Aorta (tissue), 5 donors: ENCODE results near the gene HGFAC. TPM values are rescaled to one million over a fixed set of nuclear protein-coding genes. Genes with fewer than 3 reads are reported as not detected.
"Not testable (repeated sequence)": the region's sequence is repeated elsewhere in the genome, so short reads cannot be mapped to it uniquely, and the experiment has no call there.

Experiments
- ATAC-seq: fragments of 200-7000 bp; cut with Tn5 transposase; one replicate; pipeline ENCODE4 v1.9.1; 2022; ENCODE audit warnings: moderate library complexity; ENCODE audit not compliant: low FRiP score
- DNase-seq, 2 donors: peaks; one replicate each; pipeline ENCODE4 v3.0.0-alpha.2; 2020
- H3K27ac ChIP-seq, 2 donors: one replicate each; pipeline ENCODE4 v1.5.1; 2013; ENCODE audit warnings: low read length in 2 of 2, mild to moderate bottlenecking in 2 of 2, moderate library complexity in 2 of 2, control low read depth in 1 of 2, inconsistent platforms in 1 of 2, low read depth in 1 of 2
- H3K27me3 ChIP-seq, 2 donors: one replicate each; pipeline ENCODE4 v1.6.1; 2013; ENCODE audit warnings: control low read depth in 1 of 2, low read length in 1 of 2, mild to moderate bottlenecking in 1 of 2, moderate library complexity in 1 of 2; ENCODE audit not compliant: insufficient read depth in 2 of 2, control insufficient read depth in 1 of 2
- H3K36me3 ChIP-seq, 2 donors: one replicate each; pipeline ENCODE4 v1.6.1; 2013; ENCODE audit warnings: control low read depth in 1 of 2, low read length in 1 of 2, mild to moderate bottlenecking in 1 of 2; ENCODE audit not compliant: insufficient read depth in 2 of 2, control insufficient read depth in 1 of 2
- H3K4me1 ChIP-seq, 2 donors: one replicate each; pipeline ENCODE4 v1.6.1; 2013; ENCODE audit warnings: low read length in 2 of 2, control low read depth in 1 of 2, mild to moderate bottlenecking in 1 of 2, moderate library complexity in 1 of 2; ENCODE audit not compliant: insufficient read depth in 2 of 2, control insufficient read depth in 1 of 2
- H3K4me3 ChIP-seq, 2 donors: one replicate each; pipeline ENCODE4 v1.5.1; 2013; ENCODE audit warnings: low read length in 2 of 2, control low read depth in 1 of 2, mild to moderate bottlenecking in 1 of 2
- H3K9me3 ChIP-seq: one replicate; pipeline ENCODE4 v1.6.1; 2013; ENCODE audit warnings: mild to moderate bottlenecking, low read length; ENCODE audit not compliant: control insufficient read depth
- WGBS, 2 donors: extraction: QIAGEN DNeasy Blood & Tissue Kit; methylation state at CpG; one replicate each; pipeline ENCODE4 v1.1.7; 2013; 5-methylcytosine and 5-hydroxymethylcytosine counted together
- intact Hi-C, 2 donors: fragments of 100-400 bp; cut with DNase I; formaldehyde crosslinking; loops; one replicate each; pipeline versions ENCODE4 v1.14.2 to v1.15.0; 2022
- polyA plus RNA-seq, 2 donors: library from polyadenylated mRNA; stranded (reverse); fragments of 200-250 nt; gene quantifications; one replicate each; pipeline ENCODE4 v1.2.3, GENCODE V29; 2013
- total RNA-seq, 2 donors: library from RNA; stranded (reverse); fragmentation: NEBNext Ultra II Directional; extraction: Animal tissue kit (Norgen Biotek cat#: 25700); gene quantifications; one replicate each; pipeline ENCODE4 v1.2.1, GENCODE V29; 2021
- donor health status: healthy with polysubstance abuse.
- donor health status: Bipolar disorder and iron deficiency.
- donor health status: DM: no; HTN: no; CAD: no.
- donor health status: DM: no; HTN: no; CAD: no.
- donor health status: DM: yes; HTN: yes; CAD: no.

The HGFAC gene
- total and polyA plus RNA-seq, 4 donors: 0.18 to 2.1 (median 0.99) TPM

DNA sequence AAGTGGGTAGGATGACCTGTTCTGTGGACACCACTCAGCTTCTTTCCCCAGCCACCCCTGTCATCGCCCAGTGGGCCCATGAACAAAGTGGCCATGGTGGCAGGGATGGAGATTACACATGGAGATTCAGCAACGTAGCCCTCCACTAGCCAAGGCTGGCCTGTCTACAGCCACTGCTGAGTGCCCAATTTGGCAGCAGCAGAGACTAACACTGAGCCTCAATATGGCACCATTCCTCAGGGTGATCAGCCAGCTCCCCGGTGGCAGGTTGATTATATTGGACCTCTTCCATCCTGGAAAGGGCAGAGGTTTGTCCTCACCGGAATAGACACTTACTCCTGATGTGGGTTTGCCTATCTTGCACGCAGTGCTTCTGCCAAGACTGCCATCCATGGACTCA, 17.4 kb downstream of the HGFAC start:
- H3K9me3 ChIP-seq, H3K36me3 ChIP-seq, H3K27ac ChIP-seq, H3K4me1 ChIP-seq, intact Hi-C loops, ATAC-seq, H3K27me3 ChIP-seq, H3K4me3 ChIP-seq, DNase-seq: not testable (repeated sequence)
- 50 to 51% methylated on average over 5 of the region's 5 CpGs for WGBS, 2 donors

DNA sequence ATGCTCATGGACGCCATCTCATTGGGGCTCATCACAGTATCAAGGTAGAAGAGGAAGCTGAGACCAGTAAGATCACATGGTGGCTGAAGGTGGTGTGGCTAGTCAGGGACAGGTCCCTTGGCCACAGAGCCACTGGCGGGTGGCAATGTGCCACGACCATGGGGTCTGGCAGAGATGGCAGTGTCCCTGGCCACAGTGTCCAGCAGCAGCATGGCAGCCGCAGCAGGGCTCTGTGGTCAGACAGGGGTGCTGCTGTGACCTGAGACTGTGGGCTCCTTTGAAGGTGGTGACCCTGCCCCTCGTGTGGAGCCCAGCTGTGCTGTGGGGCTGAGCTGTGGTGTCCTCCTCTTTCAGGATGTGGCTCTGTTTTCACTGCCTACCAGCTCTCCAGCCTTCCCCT, 19.2 kb downstream of the HGFAC start:
- intact Hi-C loops: no loop called here
- Histone ChIP-seq H3K27ac (peak overlapping the region in 1 of 2 donors; percentile 29), H3K4me3 (no peak overlapping the region), H3K27me3 (no peaks in the 10 kb centered on the region), H3K9me3 (no peaks in the 10 kb centered on the region), H3K4me1 (peaks cover 0 to 2% of the 10 kb centered on the region in 2 donors), H3K36me3 (no peaks in the 10 kb centered on the region)
- no peak for ATAC-seq
- no peak for DNase-seq
- 91 to 96% methylated on average over 5 of the region's 5 CpGs for WGBS, 2 donors

DNA sequence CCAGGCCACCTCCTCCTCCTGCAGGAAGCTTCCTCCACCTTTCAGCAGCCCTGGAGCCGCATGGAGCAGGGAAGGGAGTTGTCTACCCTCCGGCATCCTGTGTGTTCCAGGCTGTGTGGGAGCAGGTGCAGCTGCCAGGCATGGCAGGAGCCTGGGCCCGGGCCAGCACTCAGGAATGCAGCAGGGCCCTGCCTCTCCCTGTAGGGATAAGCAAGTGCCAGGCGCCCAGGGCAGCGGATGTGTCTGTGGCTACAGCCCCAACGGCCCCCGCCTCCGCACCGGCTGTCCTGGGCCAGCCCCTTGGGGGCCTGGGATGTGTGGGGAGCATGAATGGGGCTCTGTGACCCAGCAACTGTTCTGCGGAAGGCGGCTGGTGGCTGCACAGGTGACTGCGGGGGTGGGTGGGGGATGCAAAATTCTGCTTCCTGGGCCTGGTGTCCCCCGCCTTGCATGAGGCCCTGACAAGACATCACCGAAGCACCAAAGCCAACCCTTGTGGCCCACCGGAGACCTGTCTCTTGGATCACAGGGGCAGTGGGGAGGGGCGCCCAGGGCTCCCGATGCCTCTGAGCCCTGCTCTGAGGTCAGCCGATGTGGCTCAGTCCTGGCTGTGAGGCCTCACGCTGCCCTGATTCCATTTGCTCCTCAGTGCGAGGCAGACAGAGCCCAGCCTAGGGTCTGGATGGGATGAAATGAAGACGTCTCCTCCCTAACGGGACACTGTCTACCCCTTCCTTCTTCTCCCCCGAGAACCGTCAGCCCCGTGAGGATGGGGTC, 19.9 kb downstream of the HGFAC start:
- DNase-seq (peak; percentile 85 to 88), ATAC-seq (peak; percentile 62)
- WGBS, 2 donors: 41% methylated on average over 25 of the region's 25 CpGs
- no peak overlapping the region for H3K4me3 ChIP-seq
- intact Hi-C loops: no loop called here
- no peaks in the 10 kb centered on the region for H3K36me3 ChIP-seq
- H3K27me3 ChIP-seq: no peaks in the 10 kb centered on the region
- peak overlapping the region in 1 of 2 donors; percentile 73 for H3K27ac ChIP-seq
- H3K9me3 ChIP-seq: no peaks in the 10 kb centered on the region
- peaks cover 0 to 2% of the 10 kb centered on the region in 2 donors for H3K4me1 ChIP-seq

DNA sequence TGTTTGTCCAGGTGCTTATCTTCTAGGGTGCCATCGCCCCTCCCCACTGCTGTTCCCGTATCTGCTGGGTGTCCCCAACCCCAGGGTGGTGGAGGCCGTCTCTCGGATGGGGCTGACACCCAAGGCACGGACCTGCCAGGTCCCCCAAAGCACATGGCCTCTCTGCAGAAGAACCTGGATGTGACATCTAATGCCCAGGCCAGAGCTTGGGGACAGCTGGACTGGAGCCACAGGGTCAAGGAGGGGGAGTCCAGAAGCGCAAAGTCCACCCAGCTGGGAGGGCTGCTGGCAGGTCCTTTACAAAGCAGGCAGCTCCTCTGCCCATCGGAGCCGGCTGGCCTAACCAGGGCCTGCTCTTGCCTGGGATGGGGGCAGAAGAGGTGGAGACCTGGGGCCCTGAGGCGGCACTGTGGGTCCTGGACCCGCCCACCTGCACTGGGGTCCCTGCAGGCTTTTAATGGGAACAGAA, 20.6 kb downstream of the HGFAC start:
- no peak overlapping the region for H3K4me3 ChIP-seq
- intact Hi-C loops: no loop called here
- ATAC-seq (no peak), DNase-seq (no peak)
- no peaks in the 10 kb centered on the region for H3K9me3 ChIP-seq
- H3K27me3 ChIP-seq: no peaks in the 10 kb centered on the region
- H3K36me3 ChIP-seq: no peaks in the 10 kb centered on the region
- H3K27ac ChIP-seq: peak overlapping the region in 1 of 2 donors; percentile 73
- WGBS, 2 donors: 69 to 75% methylated on average over 10 of the region's 10 CpGs
- peaks cover 0 to 2% of the 10 kb centered on the region in 2 donors for H3K4me1 ChIP-seq

DNA sequence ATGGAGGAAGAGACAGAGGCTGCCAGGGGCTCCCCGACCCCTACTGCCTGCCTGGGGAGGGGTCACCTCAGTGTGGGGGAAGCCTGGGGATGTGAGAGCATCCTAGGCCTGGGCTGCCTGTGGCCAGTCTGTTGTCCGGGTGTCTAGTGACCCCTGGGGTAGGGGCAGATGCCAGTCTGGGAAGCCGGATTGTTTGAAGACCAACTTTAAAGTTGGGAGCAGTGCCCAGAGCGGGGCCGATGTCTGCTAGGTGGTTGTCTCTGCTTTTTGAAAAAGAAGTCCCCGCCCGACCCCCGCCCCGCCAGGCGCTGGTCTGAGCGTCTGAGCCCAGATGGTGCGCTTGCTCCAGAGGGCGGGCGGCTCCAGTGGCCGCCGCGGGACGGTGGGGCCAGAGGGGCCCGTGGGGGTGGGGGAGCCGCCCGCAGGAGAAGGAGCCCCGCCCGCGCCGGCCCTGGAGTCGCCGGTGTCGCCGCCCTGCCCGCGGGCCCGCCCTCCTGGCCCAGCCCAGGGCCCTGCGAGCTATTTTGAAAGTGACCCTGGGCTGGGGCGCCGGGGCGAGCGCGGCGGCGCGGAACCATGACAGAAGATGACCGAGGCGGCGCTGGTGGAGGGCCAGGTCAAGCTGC, 21.1 kb downstream of the HGFAC start, which contains the start of gene DOK7:
TSS of gene DOK7 (plus strand) at position 517 of the 626 bp plus-strand sequence. CDS start at position 587, 70 bp downstream.
- H3K27ac ChIP-seq: peak within 1 kb of the TSS in 1 of 2 donors; percentile 73
- peak in 1 of 2 donors; percentile 86 for DNase-seq
- intact Hi-C loops: no loop called here
- peak; percentile 60 for ATAC-seq
- WGBS, 2 donors: 4 to 6% methylated on average over 36 to 44 of the region's 44 CpGs
- no peaks in the 10 kb centered on the region for H3K27me3 ChIP-seq
- H3K36me3 ChIP-seq: no peaks in the 10 kb centered on the region
- H3K9me3 ChIP-seq: no peaks in the 10 kb centered on the region
- peak within 1 kb of the TSS; percentile 49 to 62 for H3K4me3 ChIP-seq
- H3K4me1 ChIP-seq: peaks cover 0 to 2% of the 10 kb centered on the region in 2 donors

DNA sequence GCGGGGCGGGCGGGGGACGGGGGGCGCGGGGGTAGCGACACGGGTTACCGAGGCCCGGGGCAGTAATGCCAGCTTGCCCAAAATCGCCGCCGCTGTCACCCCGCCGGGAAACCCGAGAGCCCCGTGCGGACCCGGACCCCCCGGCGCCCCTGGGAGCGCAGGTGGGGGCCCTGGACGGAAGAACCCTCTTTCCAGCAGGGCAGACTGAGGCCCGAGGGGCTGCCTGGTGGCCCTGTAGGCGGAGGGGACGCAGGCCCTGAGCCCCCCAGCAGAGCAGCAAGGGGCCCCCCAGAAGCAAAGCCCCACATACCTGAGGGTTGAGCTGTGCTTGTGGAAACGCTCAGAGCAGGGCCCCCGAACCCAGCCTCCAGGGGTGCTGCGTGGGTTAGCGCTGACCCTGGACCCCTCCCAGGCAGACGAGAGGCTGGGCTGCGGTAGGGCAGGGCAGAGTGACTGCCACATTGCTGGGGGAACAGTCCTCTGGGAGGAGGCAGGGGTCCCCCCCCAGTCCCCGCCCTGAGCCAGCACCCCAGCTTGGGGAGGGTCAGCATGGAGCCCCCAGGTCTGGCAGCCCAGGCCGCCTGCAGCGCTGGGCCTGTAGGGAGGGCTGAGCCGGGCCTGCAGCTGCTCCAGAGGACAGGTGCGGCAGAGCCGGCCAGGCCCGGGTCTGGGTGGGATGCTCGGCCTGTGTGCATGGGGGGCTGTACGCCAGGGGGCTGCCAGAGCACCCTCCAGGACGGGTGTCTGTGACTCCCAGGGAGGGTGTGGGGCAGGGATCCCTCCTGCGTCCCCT, 22.0 kb downstream of the HGFAC start:
- ATAC-seq (peak; percentile 6), DNase-seq (no peak)
- peak overlapping the region; percentile 49 to 62 for H3K4me3 ChIP-seq
- H3K27me3 ChIP-seq: no peaks in the 10 kb centered on the region
- intact Hi-C loops: no loop called here
- no peaks in the 10 kb centered on the region for H3K9me3 ChIP-seq
- H3K36me3 ChIP-seq: no peaks in the 10 kb centered on the region
- WGBS, 2 donors: 45 to 46% methylated on average over 40 to 43 of the region's 43 CpGs
- H3K27ac ChIP-seq: peak overlapping the region in 1 of 2 donors; percentile 28
- H3K4me1 ChIP-seq: peaks cover 0 to 2% of the 10 kb centered on the region in 2 donors

DNA sequence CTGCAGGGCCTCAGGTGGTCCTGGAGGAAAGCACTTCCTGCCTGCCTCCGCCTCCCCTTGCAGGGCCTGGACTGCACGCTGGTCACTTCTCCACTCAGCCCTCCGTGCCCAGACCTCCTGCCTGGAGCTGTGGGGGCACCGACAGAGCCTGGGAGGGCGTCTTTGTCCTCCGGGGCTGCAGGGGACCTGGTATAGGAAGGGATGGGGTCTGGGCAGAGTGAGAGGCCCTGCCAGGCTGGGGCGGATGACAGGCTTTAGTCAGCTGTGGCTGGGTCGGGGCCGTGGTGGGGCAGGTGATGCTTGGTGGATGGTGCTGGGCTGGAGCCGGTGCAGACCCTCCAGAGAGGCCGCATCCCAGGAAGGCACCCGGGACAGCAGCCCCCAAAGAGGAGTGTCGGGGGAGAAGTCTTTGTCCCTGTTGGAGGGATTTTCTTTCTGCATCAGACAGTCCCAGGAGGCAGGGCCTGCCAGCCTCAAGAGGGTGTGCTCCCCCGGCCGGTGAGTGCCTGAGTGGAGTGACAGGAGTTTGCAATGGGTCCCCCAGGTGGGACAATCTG, 22.7 kb downstream of the HGFAC start:
- Histone ChIP-seq H3K27ac (no peak overlapping the region), H3K27me3 (no peaks in the 10 kb centered on the region), H3K36me3 (no peaks in the 10 kb centered on the region), H3K4me1 (peaks cover 0 to 2% of the 10 kb centered on the region in 2 donors), H3K4me3 (no peak overlapping the region), H3K9me3 (no peaks in the 10 kb centered on the region)
- DNase-seq: no peak
- 91 to 99% methylated on average over 15 of the region's 15 CpGs for WGBS, 2 donors
- intact Hi-C loops: no loop called here
- no peak for ATAC-seq

DNA sequence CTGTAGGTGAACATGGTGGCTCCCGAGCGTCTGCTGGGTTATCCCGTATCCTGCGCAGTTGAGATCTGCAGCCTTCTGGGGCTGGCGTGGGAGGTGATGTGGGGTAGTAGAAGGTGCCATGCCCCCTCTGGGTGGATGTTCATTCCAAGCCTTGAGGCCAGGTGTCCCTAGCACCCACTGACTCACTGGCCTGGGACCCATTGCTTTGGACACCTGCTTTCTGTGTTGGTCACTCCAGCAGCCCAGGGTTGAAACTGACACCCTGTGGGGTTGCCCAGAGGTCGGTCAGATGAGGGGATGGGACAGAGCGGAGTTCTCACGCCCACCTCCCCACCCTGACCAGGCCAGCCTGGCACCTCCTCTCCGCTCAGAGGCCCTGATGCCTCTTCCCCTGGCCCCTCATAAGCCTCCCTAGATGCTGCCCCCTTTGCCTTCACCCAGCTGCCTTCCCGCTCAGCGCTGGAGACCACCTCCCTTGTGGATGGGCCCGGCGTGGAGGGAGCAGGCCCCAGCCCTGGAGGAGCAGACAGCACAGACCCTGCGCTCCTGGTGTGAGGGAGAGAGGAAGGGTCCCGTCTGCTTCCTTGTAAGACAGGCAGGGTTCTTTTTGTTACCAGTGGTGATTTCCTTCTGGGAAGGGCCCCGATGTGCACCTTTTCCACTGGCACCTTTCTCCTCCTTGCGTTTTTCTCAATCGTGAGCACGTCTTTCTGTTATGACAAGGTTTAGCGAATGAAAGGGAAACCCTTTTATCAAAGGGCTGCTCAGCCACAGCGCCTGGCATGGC, 23.3 kb downstream of the HGFAC start:
- Histone ChIP-seq H3K36me3 (no peaks in the 10 kb centered on the region), H3K4me1 (peaks cover 0 to 2% of the 10 kb centered on the region in 2 donors), H3K27me3 (no peaks in the 10 kb centered on the region), H3K9me3 (no peaks in the 10 kb centered on the region), H3K27ac (no peak overlapping the region), H3K4me3 (no peak overlapping the region)
- WGBS, 2 donors: 95 to 96% methylated on average over 21 of the region's 21 CpGs
- DNase-seq (no peak), ATAC-seq (no peak)
- intact Hi-C loops: no loop called here
